Thyroid gland (tissue), 4 donors: ENCODE results near the gene LMO1. TPM values are rescaled to one million over a fixed set of nuclear protein-coding genes. Genes with fewer than 3 reads are reported as not detected.

ENCODE experiments used
- DNase-seq, 2 donors: peaks; one replicate each; pipeline ENCODE4 v3.0.0-alpha.2; 2019
- H3K27ac ChIP-seq, 3 donors: fragments of 200-600 bp; sonication (generic); 1 replicate in 2 of 3; 2 replicates in 1 of 3; pipeline ENCODE4 v1.5.1; 2016 to 2019; ENCODE audit warnings: mild to moderate bottlenecking in 1 of 3, moderate library complexity in 1 of 3
- H3K27me3 ChIP-seq: fragments of 200-600 bp; sonication (generic); one replicate; pipeline ENCODE4 v1.5.1; 2019
- H3K36me3 ChIP-seq, 2 donors: fragments of 200-600 bp; sonication (generic); one replicate each; pipeline ENCODE4 v1.5.1; 2016 to 2019
- H3K4me1 ChIP-seq, 2 donors: fragments of 200-600 bp; sonication (generic); one replicate each; pipeline ENCODE4 v1.5.1; 2017 to 2019
- H3K4me3 ChIP-seq, 3 donors: fragments of 200-600 bp; sonication (generic); replicated peaks in 1 of 3; 1 replicate in 2 of 3; 2 replicates in 1 of 3; pipeline ENCODE4 v1.5.1; 2016; ENCODE audit warnings: mild to moderate bottlenecking in 1 of 3
- H3K9me3 ChIP-seq: fragments of 200-600 bp; sonication (generic); one replicate; pipeline ENCODE4 v1.5.1; 2017
- POLR2A ChIP-seq, 2 donors: fragments of 450-650 bp; IDR thresholded peaks; one replicate each; pipeline ENCODE4 v1.6.1; 2017; ENCODE audit warnings: antibody characterized with exemption in 2 of 2, mild to moderate bottlenecking in 2 of 2, moderate library complexity in 1 of 2
- WGBS, 2 donors: methylation state at CpG; one replicate each; pipeline ENCODE4 v1.1.5; 2017; 5-methylcytosine and 5-hydroxymethylcytosine counted together
- intact Hi-C: fragments of 100-400 bp; cut with DNase I; formaldehyde crosslinking; loops from one replicate; pipeline ENCODE4 v1.15.1; 2023
- total RNA-seq, 4 donors: library from RNA; depleted of rRNA; stranded (reverse); fragments of >200 nt; gene quantifications; one replicate each; pipeline ENCODE4 v1.2.3, GENCODE V29; 2016
- TF ChIP-seq, protein P1 (sequence below), 6 experiments: fragments of 200-600 bp in 3 of 6; fragments of 450-650 bp in 3 of 6; sonication (generic) in 3 of 6; IDR thresholded peaks; one replicate each; pipeline ENCODE4 v1.5.1; 2016 to 2019; ENCODE audit warnings: antibody characterized with exemption in 6 of 6, mild to moderate bottlenecking in 2 of 6, inconsistent platforms in 1 of 6, moderate library complexity in 1 of 6

LMO1 gene
- total RNA-seq, 4 donors from 2014 or later = 0.59 TPM; not detected in 3

- Histone ChIP-seq H3K9me3 (no peaks in the 10 kb centered on the region), H3K4me3 (no peak overlapping the region), H3K27me3 (no peaks in the 10 kb centered on the region), H3K27ac (no peak overlapping the region), H3K4me1 (peaks cover 25 to 30% of the 10 kb centered on the region in 2 donors), H3K36me3 (no peaks in the 10 kb centered on the region)
- DNase-seq = no peak
- intact Hi-C loops = loop anchor here (5.0 kb wide), 2 partner anchors 35 to 340 kb away; partner anchors contain the start of gene LMO1
- 79 to 87% methylated on average over 4 of the region's 4 CpGs for WGBS, 2 donors
- TF ChIP-seq POLR2A (IDR thresholded peaks at IDR 0.05) = no peak
- TF ChIP-seq, protein P1, sequence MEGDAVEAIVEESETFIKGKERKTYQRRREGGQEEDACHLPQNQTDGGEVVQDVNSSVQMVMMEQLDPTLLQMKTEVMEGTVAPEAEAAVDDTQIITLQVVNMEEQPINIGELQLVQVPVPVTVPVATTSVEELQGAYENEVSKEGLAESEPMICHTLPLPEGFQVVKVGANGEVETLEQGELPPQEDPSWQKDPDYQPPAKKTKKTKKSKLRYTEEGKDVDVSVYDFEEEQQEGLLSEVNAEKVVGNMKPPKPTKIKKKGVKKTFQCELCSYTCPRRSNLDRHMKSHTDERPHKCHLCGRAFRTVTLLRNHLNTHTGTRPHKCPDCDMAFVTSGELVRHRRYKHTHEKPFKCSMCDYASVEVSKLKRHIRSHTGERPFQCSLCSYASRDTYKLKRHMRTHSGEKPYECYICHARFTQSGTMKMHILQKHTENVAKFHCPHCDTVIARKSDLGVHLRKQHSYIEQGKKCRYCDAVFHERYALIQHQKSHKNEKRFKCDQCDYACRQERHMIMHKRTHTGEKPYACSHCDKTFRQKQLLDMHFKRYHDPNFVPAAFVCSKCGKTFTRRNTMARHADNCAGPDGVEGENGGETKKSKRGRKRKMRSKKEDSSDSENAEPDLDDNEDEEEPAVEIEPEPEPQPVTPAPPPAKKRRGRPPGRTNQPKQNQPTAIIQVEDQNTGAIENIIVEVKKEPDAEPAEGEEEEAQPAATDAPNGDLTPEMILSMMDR (IDR thresholded peaks at IDR 0.05) = no peak
These were observed 36.2 kb downstream of the LMO1 start for GRCh38 chr11:8227156-8228152.

DNA sequence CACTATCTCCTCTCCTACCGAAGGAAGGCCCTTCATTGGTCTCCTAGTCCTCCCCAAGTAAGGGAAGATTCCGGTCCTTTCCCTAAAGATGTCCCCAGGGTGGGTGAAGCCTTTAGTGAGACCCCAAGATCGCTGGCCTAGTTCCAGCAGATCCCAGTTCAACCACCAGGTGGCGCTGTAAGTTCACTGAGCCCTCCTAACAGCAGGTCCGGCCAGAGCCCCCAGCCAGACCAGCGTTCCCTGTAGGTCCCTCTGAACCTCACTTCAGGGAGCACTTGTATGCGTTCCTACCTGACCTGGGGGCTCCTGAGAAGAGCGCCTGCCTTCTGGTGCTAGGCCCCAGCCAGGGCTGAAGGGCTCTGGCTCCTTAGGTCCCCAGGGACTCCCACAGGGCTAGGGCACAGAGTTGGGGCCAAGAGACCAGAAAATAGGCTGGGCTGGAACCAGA lies 38.1 kb downstream of the LMO1 start:
- no peak for TF ChIP-seq POLR2A (IDR thresholded peaks at IDR 0.05)
- TF ChIP-seq, protein P1 (IDR thresholded peaks at IDR 0.05) = peak; percentile 84 to 97 (median 94)
- H3K27me3 ChIP-seq = no peaks in the 10 kb centered on the region
- 10 to 19% methylated on average over 3 to 4 of the region's 8 CpGs for WGBS, 2 donors
- H3K4me3 ChIP-seq = no peak overlapping the region
- H3K36me3 ChIP-seq = no peaks in the 10 kb centered on the region
- peak; percentile 73 to 78 for DNase-seq
- no peak overlapping the region for H3K27ac ChIP-seq
- peaks cover 14 to 15% of the 10 kb centered on the region in 2 donors for H3K4me1 ChIP-seq
- intact Hi-C loops = loop anchor here (5.0 kb wide), 2 partner anchors 37 to 342 kb away; partner anchors contain the start of gene LMO1
- H3K9me3 ChIP-seq = no peaks in the 10 kb centered on the region

GRCh38 chr11:8224711-8225110 lies 39.0 kb downstream of the LMO1 start:
- Histone ChIP-seq H3K9me3 (no peaks in the 10 kb centered on the region), H3K27me3 (no peaks in the 10 kb centered on the region), H3K4me1 (peaks cover 10 to 12% of the 10 kb centered on the region in 2 donors), H3K36me3 (no peaks in the 10 kb centered on the region), H3K27ac (no peak overlapping the region), H3K4me3 (no peak overlapping the region)
- intact Hi-C loops = loop anchor here (5.0 kb wide), 2 partner anchors 38 to 343 kb away; partner anchors contain the start of gene LMO1
- no peak for TF ChIP-seq POLR2A (IDR thresholded peaks at IDR 0.05)
- TF ChIP-seq, protein P1 (IDR thresholded peaks at IDR 0.05) = no peak
- DNase-seq = no peak
- 42 to 90% methylated on average over 2 of the region's 2 CpGs for WGBS, 2 donors

- TF ChIP-seq POLR2A (IDR thresholded peaks at IDR 0.05) = no peak
- TF ChIP-seq, protein P1 (IDR thresholded peaks at IDR 0.05) = no peak
- no peaks in the 10 kb centered on the region for H3K36me3 ChIP-seq
- H3K27me3 ChIP-seq = no peaks in the 10 kb centered on the region
- peaks cover 5 to 7% of the 10 kb centered on the region in 2 donors for H3K4me1 ChIP-seq
- H3K9me3 ChIP-seq = no peaks in the 10 kb centered on the region
- no peak overlapping the region for H3K27ac ChIP-seq
- no peak for DNase-seq
- intact Hi-C loops = no loop called here
- 84 to 93% methylated on average over 13 of the region's 13 CpGs for WGBS, 2 donors
- H3K4me3 ChIP-seq = no peak overlapping the region
These were observed 39.5 kb downstream of the LMO1 start for GRCh38 chr11:8224161-8224591.

DNA sequence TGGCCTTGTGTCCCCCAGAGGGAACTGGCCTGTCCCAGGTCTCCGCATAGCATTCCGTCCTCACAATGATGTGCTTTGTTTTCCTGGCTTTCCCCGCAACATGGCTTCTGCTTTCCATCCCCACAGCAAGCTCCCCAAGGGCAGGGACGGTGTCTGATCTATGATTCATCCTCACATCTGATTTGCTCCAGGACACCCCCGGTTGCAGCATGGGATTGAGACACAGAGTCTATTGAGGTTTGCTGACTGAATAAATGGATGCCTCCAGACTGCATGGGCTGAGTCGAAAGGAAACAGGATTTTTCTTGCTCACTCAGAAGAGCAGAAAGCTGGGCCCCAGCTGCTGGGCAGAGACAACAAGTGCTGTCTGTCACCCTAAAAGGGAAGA lies 40.2 kb downstream of the LMO1 start:
- TF ChIP-seq, protein P1 (IDR thresholded peaks at IDR 0.05) = no peak
- TF ChIP-seq POLR2A (IDR thresholded peaks at IDR 0.05) = no peak
- Histone ChIP-seq H3K27me3 (no peaks in the 10 kb centered on the region), H3K4me1 (peaks cover 3 to 5% of the 10 kb centered on the region in 2 donors), H3K4me3 (no peak overlapping the region), H3K27ac (no peak overlapping the region), H3K9me3 (no peaks in the 10 kb centered on the region), H3K36me3 (no peaks in the 10 kb centered on the region)
- DNase-seq = no peak
- 93 to 95% methylated on average over 5 to 6 of the region's 6 CpGs for WGBS, 2 donors
- intact Hi-C loops = no loop called here
